ENCODE data around the gene PTPN7. TPM values are rescaled to one million over a fixed set of nuclear protein-coding genes. Genes with fewer than 3 reads are reported as not detected.

PTPN7 gene
- total and polyA plus RNA-seq, 4 donors = 0.75 to 7.0 (median 1.7) TPM

- no peaks in the 10 kb centered on the region for H3K27me3 ChIP-seq (ENCODE audit: control insufficient read depth in 4 of 4, insufficient read depth in 4 of 4, low read length in 3 of 4)
- H3K4me3 ChIP-seq (ENCODE audit: low read depth in 1 of 3, low read length in 3 of 3) = no peak overlapping the region
- H3K4me1 ChIP-seq (ENCODE audit: control insufficient read depth in 4 of 4, insufficient read depth in 4 of 4, low read length in 3 of 4) = peaks cover 15 to 29% (median 19%) of the 10 kb centered on the region in 4 donors
- no peaks in the 10 kb centered on the region for H3K36me3 ChIP-seq (ENCODE audit: control insufficient read depth in 4 of 4, insufficient read depth in 3 of 4, low read depth in 1 of 4, low read length in 3 of 4)
- H3K9me3 ChIP-seq (ENCODE audit: control insufficient read depth in 4 of 4, low read length in 3 of 4) = no peaks in the 10 kb centered on the region
- no peak for TF ChIP-seq EGR1 (IDR thresholded peaks at IDR 0.05; ENCODE audit: low read depth in 2 of 2)
- no peak for TF ChIP-seq FOXA1 (IDR thresholded peaks at IDR 0.05)
- TF ChIP-seq GABPA (IDR thresholded peaks at IDR 0.05 in 1 of 2, conservative IDR thresholded peaks at IDR 0.05 in 1 of 2) = no peak
- TF ChIP-seq YY1 (IDR thresholded peaks at IDR 0.05) = no peak
- TF ChIP-seq CTCF (IDR thresholded peaks at IDR 0.05; ENCODE audit: low read depth, low read length, missing input control) = no peak
- no peak for TF ChIP-seq MAX (IDR thresholded peaks at IDR 0.05)
- no peak for TF ChIP-seq JUND (IDR thresholded peaks at IDR 0.05)
- TF ChIP-seq REST (IDR thresholded peaks at IDR 0.05) = no peak
- no peak for TF ChIP-seq SP1 (IDR thresholded peaks at IDR 0.05)
- TF ChIP-seq ZBTB33 (IDR thresholded peaks at IDR 0.05) = no peak
- no peak for TF ChIP-seq FOXA2 (IDR thresholded peaks at IDR 0.05)
- no peak for TF ChIP-seq RXRA (IDR thresholded peaks at IDR 0.05)
- no peak for TF ChIP-seq NR2F2 (IDR thresholded peaks at IDR 0.05)
- TF ChIP-seq ATF3 (IDR thresholded peaks at IDR 0.05) = no peak
- TF ChIP-seq HNF4G (IDR thresholded peaks at IDR 0.05) = no peak
- no peak for TF ChIP-seq HNF4A (conservative IDR thresholded peaks at IDR 0.05)
- TF ChIP-seq RAD21 (IDR thresholded peaks at IDR 0.05) = no peak
- peak overlapping the region in 1 of 2 donors; percentile 66 for H3K27ac ChIP-seq (ENCODE audit: low read depth in 1 of 2, low read length in 2 of 2)
- 65% methylated on average over 2 of the region's 2 CpGs for WGBS
- DNase-seq (ENCODE audit: low spot score) = no peak
- no peak overlapping the region for H3K9ac ChIP-seq (ENCODE audit: low read depth in 1 of 2, low read length in 2 of 2)
These were observed 46.6 kb downstream of the PTPN7 start for GRCh38 chr1:202113690-202114300.

All from liver (tissue), 9 donors.